Epithelial cell of umbilical artery (primary cell): ENCODE results near the gene CDC37. TPM values are rescaled to one million over a fixed set of nuclear protein-coding genes. Genes with fewer than 3 reads are reported as not detected.

Experiments
- total RNA-seq: library from RNA; depleted of rRNA; stranded (reverse); fragments of >200 nt; gene quantifications from 2 replicates; pipeline ENCODE4 v1.2.3, GENCODE V29; 2014

CDC37 gene
- 309 and 362 TPM in 2 replicates for total RNA-seq

DNA sequence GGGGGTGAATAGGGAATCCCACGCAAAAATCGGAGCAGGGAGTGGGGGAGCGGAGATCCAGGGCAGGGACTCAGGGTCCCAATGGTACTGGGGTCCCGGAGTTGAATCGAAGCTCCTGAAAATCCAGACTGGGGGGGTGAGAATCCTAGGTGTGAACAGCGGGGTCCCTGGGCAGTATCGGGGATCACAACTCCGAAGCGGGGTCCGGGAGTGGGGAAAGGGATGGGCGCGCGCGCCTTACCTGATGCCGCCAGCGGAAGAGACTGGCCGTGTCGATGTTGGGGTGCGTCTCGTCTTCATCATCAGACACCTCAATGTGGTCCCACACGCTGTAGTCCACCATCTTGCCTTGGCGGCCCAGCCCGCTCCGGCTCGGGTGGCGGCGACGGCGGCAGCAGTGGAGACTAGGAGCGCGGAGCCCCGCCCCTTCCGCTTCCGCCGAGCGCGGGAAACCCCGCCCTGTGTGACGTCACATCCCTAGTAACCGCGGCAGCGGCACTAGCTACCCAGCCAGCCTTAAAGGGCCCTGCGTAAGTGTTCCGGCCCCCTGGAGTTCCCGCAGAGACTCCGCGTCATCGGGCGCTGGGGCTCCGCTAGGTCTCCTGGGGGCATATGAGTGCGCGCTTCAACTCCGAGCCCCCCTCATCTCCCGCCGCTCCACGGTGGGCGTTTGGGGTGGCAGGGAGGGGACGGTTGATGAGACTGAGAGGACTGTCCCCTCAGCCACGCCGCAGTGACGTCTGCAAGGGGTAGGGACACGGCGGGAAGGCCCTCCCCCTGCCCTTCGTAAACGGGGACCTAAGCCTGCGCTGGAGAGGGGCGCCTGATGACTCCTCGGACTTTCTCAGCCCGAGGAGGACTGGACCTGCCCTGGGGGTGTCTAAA is at the start of gene CDC37:
Gene CDC37, minus strand, starts transcription at position 406 of the 885 bp plus-strand sequence. Its CDS starts 63 bp downstream, at position 343.

DNA sequence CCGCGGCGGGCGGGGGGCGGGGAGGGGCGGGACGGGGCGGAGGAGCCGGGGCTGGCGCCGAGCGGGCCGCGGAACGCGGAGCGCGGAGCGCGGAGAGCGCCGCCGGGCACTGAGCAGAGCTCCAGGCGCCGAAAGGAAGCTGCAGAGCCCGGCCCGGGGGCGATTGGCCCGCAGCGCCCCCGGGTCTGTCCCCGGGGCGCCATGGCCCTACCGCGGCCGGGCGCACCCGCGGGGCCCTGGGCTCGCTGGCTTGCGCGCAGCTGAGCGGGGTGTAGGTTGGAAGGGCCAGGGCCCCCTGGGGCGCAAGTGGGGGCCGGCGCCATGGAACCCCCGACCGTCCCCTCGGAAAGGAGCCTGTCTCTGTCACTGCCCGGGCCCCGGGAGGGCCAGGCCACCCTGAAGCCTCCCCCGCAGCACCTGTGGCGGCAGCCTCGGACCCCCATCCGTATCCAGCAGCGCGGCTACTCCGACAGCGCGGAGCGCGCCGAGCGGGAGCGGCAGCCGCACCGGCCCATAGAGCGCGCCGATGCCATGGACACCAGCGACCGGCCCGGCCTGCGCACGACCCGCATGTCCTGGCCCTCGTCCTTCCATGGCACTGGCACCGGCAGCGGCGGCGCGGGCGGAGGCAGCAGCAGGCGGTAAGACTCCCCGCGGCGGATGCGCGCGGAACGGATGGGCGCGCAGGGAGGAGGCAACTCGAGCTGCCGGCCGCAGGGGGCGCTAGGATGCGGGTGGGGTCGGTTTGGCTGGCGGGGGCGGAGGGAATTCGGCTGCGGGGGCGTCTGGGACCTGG is 17.3 kb upstream of the CDC37 start, which contains the start of gene PDE4A:
Gene PDE4A, plus strand, starts transcription at position 95 of the 796 bp plus-strand sequence. Its CDS starts 227 bp downstream, at position 322.

GRCh38 chr19:10380313-10381102 is 22.8 kb downstream of the CDC37 start, which contains the start of gene TYK2:
Gene TYK2 (minus strand): TSS chr19:10380572. CDS start chr19:10378406, 2,166 bp downstream.

Other genes with a start within 250 kb of the CDC37 start
- gene DNMT1, start 208.6 kb downstream of the CDC37 start, total RNA-seq: 33.7 and 39.3 TPM in 2 replicates
- 0.61 and 0.65 TPM in 2 replicates for gene S1PR2, start 172.2 kb downstream of the CDC37 start, total RNA-seq
- gene MRPL4, start 151.3 kb downstream of the CDC37 start, total RNA-seq: 22.0 and 29.9 TPM in 2 replicates
- 7.1 and 22.9 TPM in 2 replicates for gene ICAM1, start 132.4 kb downstream of the CDC37 start, total RNA-seq
- 0.65 and 1.4 TPM in 2 replicates for gene ICAM4, start 116.6 kb downstream of the CDC37 start, total RNA-seq
- gene ICAM5, start 113.6 kb downstream of the CDC37 start, total RNA-seq: under 0.01 and 0.76 TPM in 2 replicates
- under 0.01 and 0.15 TPM in 2 replicates for gene ZGLP1, start 93.7 kb downstream of the CDC37 start, total RNA-seq
- gene FDX2, start 87.5 kb downstream of the CDC37 start, total RNA-seq: 11.0 and 15.7 TPM in 2 replicates
- 7.1 and 7.4 TPM in 2 replicates for gene RAVER1, start 70.0 kb downstream of the CDC37 start, total RNA-seq
- 11.7 and 16.6 TPM in 2 replicates for gene ICAM3, start 63.9 kb downstream of the CDC37 start, total RNA-seq
- gene TYK2, start 23.0 kb downstream of the CDC37 start, total RNA-seq: 59.1 and 82.8 TPM in 2 replicates
- gene PDE4A, start 17.0 kb upstream of the CDC37 start, total RNA-seq: 1.6 and 1.7 TPM in 2 replicates
- gene KEAP1, start 99.8 kb upstream of the CDC37 start, total RNA-seq: 76.0 and 78.3 TPM in 2 replicates
- under 0.01 TPM in 1 of 2 replicates, not detected in the other for gene S1PR5, start 113.9 kb upstream of the CDC37 start, total RNA-seq
- 12.9 and 14.0 TPM in 2 replicates for gene ATG4D, start 140.4 kb upstream of the CDC37 start, total RNA-seq
- 8.4 and 12.8 TPM in 2 replicates for gene KRI1, start 162.5 kb upstream of the CDC37 start, total RNA-seq
- gene CDKN2D, start 165.4 kb upstream of the CDC37 start, total RNA-seq: 5.9 and 7.1 TPM in 2 replicates
- gene AP1M2, start 183.8 kb upstream of the CDC37 start, total RNA-seq: not detected in 2 replicates
- gene SLC44A2, start 222.0 kb upstream of the CDC37 start, total RNA-seq: 27.6 and 61.2 TPM in 2 replicates